ENCODE measurements around the gene OIT3.

The OIT3 gene

GRCh38 chr10:72952189-72952588 lies 58.6 kb downstream of the OIT3 start:
- no peak for DNase-seq
- Histone ChIP-seq H3K4me1 (peaks cover 8% of the 10 kb centered on the region), H3K36me3 (no peaks in the 10 kb centered on the region), H3K27me3 (no peaks in the 10 kb centered on the region), H3K4me3 (ENCODE audit: low read depth, low read length) (no peak overlapping the region), H3K9me3 (no peaks in the 10 kb centered on the region)
- no peak for TF ChIP-seq CTCF (IDR thresholded peaks at IDR 0.05; ENCODE audit: low read depth, low read length)

- Histone ChIP-seq H3K36me3 (no peaks in the 10 kb centered on the region), H3K9me3 (no peaks in the 10 kb centered on the region), H3K4me1 (peaks cover 8% of the 10 kb centered on the region), H3K27me3 (no peaks in the 10 kb centered on the region), H3K4me3 (ENCODE audit: low read depth, low read length) (no peak overlapping the region)
- TF ChIP-seq CTCF (IDR thresholded peaks at IDR 0.05; ENCODE audit: low read depth, low read length) = no peak
- no peak for DNase-seq
Measured at GRCh38 chr10:72952642-72953158, 59.2 kb downstream of the OIT3 start.

- no peak for TF ChIP-seq CTCF (IDR thresholded peaks at IDR 0.05; ENCODE audit: low read depth, low read length)
Measured at GRCh38 chr10:72953687-72954086, 60.1 kb downstream of the OIT3 start.

GRCh38 chr10:72954230-72954595 lies 60.7 kb downstream of the OIT3 start:
- H3K27me3 ChIP-seq = no peaks in the 10 kb centered on the region
- no peaks in the 10 kb centered on the region for H3K9me3 ChIP-seq
- no peak for DNase-seq
- H3K4me1 ChIP-seq = peaks cover 8% of the 10 kb centered on the region
- H3K36me3 ChIP-seq = no peaks in the 10 kb centered on the region
- no peak overlapping the region for H3K4me3 ChIP-seq (ENCODE audit: low read depth, low read length)
- no peak for TF ChIP-seq CTCF (IDR thresholded peaks at IDR 0.05; ENCODE audit: low read depth, low read length)

More at GRCh38 chr10:72953687-72954086, 60.1 kb downstream of the OIT3 start:
- DNase-seq = no peak
- Histone ChIP-seq H3K4me3 (ENCODE audit: low read depth, low read length) (no peak overlapping the region), H3K27me3 (no peaks in the 10 kb centered on the region), H3K36me3 (no peaks in the 10 kb centered on the region), H3K9me3 (no peaks in the 10 kb centered on the region), H3K4me1 (peaks cover 8% of the 10 kb centered on the region)

GRCh38 chr10:72954596-72955554 lies 61.3 kb downstream of the OIT3 start, which contains the start of gene PLA2G12B:
Gene PLA2G12B, minus strand, starts transcription at chr10:72954806. Its CDS starts 121 bp downstream, at chr10:72954685.
- Histone ChIP-seq H3K36me3 (no peaks in the 10 kb centered on the region), H3K9me3 (no peaks in the 10 kb centered on the region)
- peak; percentile 44 for DNase-seq

More at GRCh38 chr10:72954596-72955554, 61.3 kb downstream of the OIT3 start, which contains the start of gene PLA2G12B:
- H3K27me3 ChIP-seq = no peaks in the 10 kb centered on the region
- H3K4me3 ChIP-seq (ENCODE audit: low read depth, low read length) = no peak within 1 kb of the TSS
- no peak for TF ChIP-seq CTCF (IDR thresholded peaks at IDR 0.05; ENCODE audit: low read depth, low read length)
- H3K4me1 ChIP-seq = peaks cover 8% of the 10 kb centered on the region
